ENCODE measurements around the gene RAB5B.
"Not testable (repeated sequence)": the region's sequence is repeated elsewhere in the genome, so short reads cannot be mapped to it uniquely, and the experiment has no call there.

RAB5B gene

GRCh38 chr12:56001487-56002100 lies 27.7 kb downstream of the RAB5B start:
- peaks cover 2% of the 10 kb centered on the region; the same call in 1 of the 2 replicates for H3K36me3 ChIP-seq
- TF ChIP-seq CTCF (IDR thresholded peaks at IDR 0.05; ENCODE audit: low read depth, low read length): no peak
- H3K27me3 ChIP-seq (ENCODE audit: insufficient read depth, low read depth, severe bottlenecking): no peaks in the 10 kb centered on the region
- no peak overlapping the region for H3K27ac ChIP-seq
- no peak for DNase-seq
- H3K4me3 ChIP-seq (ENCODE audit: low read depth, low read length): no peak overlapping the region
- H3K9me3 ChIP-seq (ENCODE audit: severe bottlenecking): no peaks in the 10 kb centered on the region

GRCh38 chr12:56003376-56003775 lies 29.5 kb downstream of the RAB5B start:
- not testable (repeated sequence) for H3K9me3 ChIP-seq (ENCODE audit: severe bottlenecking); H3K36me3 ChIP-seq; DNase-seq

GRCh38 chr12:56004211-56004610 lies 30.3 kb downstream of the RAB5B start:
- Histone ChIP-seq H3K27ac (no peak overlapping the region), H3K36me3 (peaks cover 2% of the 10 kb centered on the region; the same call in 1 of the 2 replicates), H3K4me3 (ENCODE audit: low read depth, low read length) (no peak overlapping the region), H3K9me3 (ENCODE audit: severe bottlenecking) (no peaks in the 10 kb centered on the region), H3K27me3 (ENCODE audit: insufficient read depth, low read depth, severe bottlenecking) (no peaks in the 10 kb centered on the region)
- DNase-seq: no peak
- no peak for TF ChIP-seq CTCF (IDR thresholded peaks at IDR 0.05; ENCODE audit: low read depth, low read length)

More at GRCh38 chr12:56003376-56003775, 29.5 kb downstream of the RAB5B start:
- not testable (repeated sequence) for H3K4me3 ChIP-seq (ENCODE audit: low read depth, low read length); H3K27me3 ChIP-seq (ENCODE audit: insufficient read depth, low read depth, severe bottlenecking); H3K27ac ChIP-seq

- no peaks in the 10 kb centered on the region for H3K9me3 ChIP-seq (ENCODE audit: severe bottlenecking)
- TF ChIP-seq CTCF (IDR thresholded peaks at IDR 0.05; ENCODE audit: low read depth, low read length): no peak
- peak overlapping the region; percentile 76 for H3K4me3 ChIP-seq (ENCODE audit: low read depth, low read length)
- peak overlapping the region; percentile 73 for H3K27ac ChIP-seq
- DNase-seq: peak; percentile 73
- no peaks in the 10 kb centered on the region for H3K27me3 ChIP-seq (ENCODE audit: insufficient read depth, low read depth, severe bottlenecking)
- H3K36me3 ChIP-seq: peaks cover 3% of the 10 kb centered on the region
These were observed 34.0 kb downstream of the RAB5B start for GRCh38 chr12:56007564-56008559.

- H3K9me3 ChIP-seq (ENCODE audit: severe bottlenecking): no peaks in the 10 kb centered on the region
- TF ChIP-seq CTCF (IDR thresholded peaks at IDR 0.05; ENCODE audit: low read depth, low read length): no peak
- H3K27ac ChIP-seq: no peak overlapping the region
- H3K4me3 ChIP-seq (ENCODE audit: low read depth, low read length): no peak overlapping the region
- no peak for DNase-seq
- no peaks in the 10 kb centered on the region for H3K27me3 ChIP-seq (ENCODE audit: insufficient read depth, low read depth, severe bottlenecking)
- H3K36me3 ChIP-seq: peaks cover 3% of the 10 kb centered on the region
These were observed 36.3 kb downstream of the RAB5B start for GRCh38 chr12:56010111-56010570.

- Histone ChIP-seq H3K27ac (no peak overlapping the region), H3K4me3 (ENCODE audit: low read depth, low read length) (no peak overlapping the region), H3K27me3 (ENCODE audit: insufficient read depth, low read depth, severe bottlenecking) (no peaks in the 10 kb centered on the region), H3K36me3 (peaks cover 3% of the 10 kb centered on the region), H3K9me3 (ENCODE audit: severe bottlenecking) (no peaks in the 10 kb centered on the region)
- no peak for TF ChIP-seq CTCF (IDR thresholded peaks at IDR 0.05; ENCODE audit: low read depth, low read length)
- no peak for DNase-seq
These were observed 37.7 kb downstream of the RAB5B start for GRCh38 chr12:56011509-56012090.
